Measurements from ENCODE around the gene F2R. TPM values are rescaled to one million over a fixed set of nuclear protein-coding genes. Genes with fewer than 3 reads are reported as not detected.

The F2R gene
- total RNA-seq, 1 experiment from 2014 or later = 6.3 TPM

GRCh38 chr5:76709762-76710161, 6.2 kb upstream of the F2R start:
- no peak for TF ChIP-seq CTCF (IDR thresholded peaks at IDR 0.05; ENCODE audit: insufficient read depth in 1 of 2, low read depth in 1 of 2, low read length in 1 of 2, severe bottlenecking in 1 of 2, unreplicated experiment in 1 of 2)
- Mint-ChIP-seq H3K36me3 (ENCODE audit: insufficient read depth, unreplicated experiment) (no peaks in the 10 kb centered on the region), H3K27me3 (ENCODE audit: insufficient read depth, unreplicated experiment) (no peaks in the 10 kb centered on the region), H3K4me3 (ENCODE audit: unreplicated experiment) (no peak overlapping the region), H3K27ac (ENCODE audit: unreplicated experiment) (no peak overlapping the region), H3K4me1 (ENCODE audit: low read depth, unreplicated experiment) (no peaks in the 10 kb centered on the region), H3K9me3 (ENCODE audit: unreplicated experiment) (no peaks in the 10 kb centered on the region)
- POLR2A ChIA-PET = no interaction called here
- Histone ChIP-seq H3K4me1 (no peaks in the 10 kb centered on the region), H3K27me3 (replicated peaks; ENCODE audit: control insufficient read depth, insufficient read depth, low read length) (no peaks in the 10 kb centered on the region), H3K36me3 (ENCODE audit: control insufficient read depth, insufficient read depth, low read length) (no peaks in the 10 kb centered on the region; the same call in 1 of the 2 replicates), H3K9me3 (no peaks in the 10 kb centered on the region), H3K4me3 (ENCODE audit: low read depth, low read length) (no peak overlapping the region)
- intact Hi-C loops (cut with micrococcal nuclease; ENCODE audit: unreplicated experiment) = no loop called here
- no peak for DNase-seq
- CTCF ChIA-PET = no interaction called here
- no TSS peak for BruUV-seq (replicated peaks)

- Histone ChIP-seq H3K27me3 (replicated peaks; ENCODE audit: control insufficient read depth, insufficient read depth, low read length) (no peaks in the 10 kb centered on the region), H3K9me3 (no peaks in the 10 kb centered on the region), H3K4me1 (no peaks in the 10 kb centered on the region), H3K4me3 (ENCODE audit: low read depth, low read length) (no peak overlapping the region), H3K36me3 (ENCODE audit: control insufficient read depth, insufficient read depth, low read length) (no peaks in the 10 kb centered on the region; the same call in 1 of the 2 replicates)
- no TSS peak for BruUV-seq (replicated peaks)
- Mint-ChIP-seq H3K9me3 (ENCODE audit: unreplicated experiment) (no peaks in the 10 kb centered on the region), H3K4me1 (ENCODE audit: low read depth, unreplicated experiment) (no peaks in the 10 kb centered on the region), H3K27ac (ENCODE audit: unreplicated experiment) (no peak overlapping the region), H3K27me3 (ENCODE audit: insufficient read depth, unreplicated experiment) (no peaks in the 10 kb centered on the region), H3K36me3 (ENCODE audit: insufficient read depth, unreplicated experiment) (no peaks in the 10 kb centered on the region), H3K4me3 (ENCODE audit: unreplicated experiment) (no peak overlapping the region)
- DNase-seq = no peak
- TF ChIP-seq CTCF (IDR thresholded peaks at IDR 0.05; ENCODE audit: insufficient read depth in 1 of 2, low read depth in 1 of 2, low read length in 1 of 2, severe bottlenecking in 1 of 2, unreplicated experiment in 1 of 2) = no peak
- ChIA-PET CTCF (no interaction called here), POLR2A (no interaction called here)
- intact Hi-C loops (cut with micrococcal nuclease; ENCODE audit: unreplicated experiment) = no loop called here
Measured at GRCh38 chr5:76710991-76711390, 4.9 kb upstream of the F2R start.

- H3K4me3 Mint-ChIP-seq (ENCODE audit: unreplicated experiment) = peak overlapping the region; percentile 89
- H3K27ac Mint-ChIP-seq (ENCODE audit: unreplicated experiment) = no peak overlapping the region
- TF ChIP-seq CTCF (IDR thresholded peaks at IDR 0.05; ENCODE audit: insufficient read depth in 1 of 2, low read depth in 1 of 2, low read length in 1 of 2, severe bottlenecking in 1 of 2, unreplicated experiment in 1 of 2) = no peak
- Histone ChIP-seq H3K36me3 (ENCODE audit: control insufficient read depth, insufficient read depth, low read length) (no peaks in the 10 kb centered on the region), H3K4me1 (peaks cover 9% of the 10 kb centered on the region; the same call in 1 of the 2 replicates), H3K27me3 (replicated peaks; ENCODE audit: control insufficient read depth, insufficient read depth, low read length) (no peaks in the 10 kb centered on the region), H3K4me3 (ENCODE audit: low read depth, low read length) (peak overlapping the region; percentile 94), H3K9me3 (no peaks in the 10 kb centered on the region)
- BruUV-seq (replicated peaks) = no TSS peak
- ChIA-PET POLR2A (no interaction called here), CTCF (interaction anchor here (1.1 kb wide), 1 partner anchor 60 kb away, joined by 4 read pairs; no protein-coding TSS in a partner anchor)
- peaks cover 7% of the 10 kb centered on the region for H3K4me1 Mint-ChIP-seq (ENCODE audit: low read depth, unreplicated experiment)
- intact Hi-C loops (cut with micrococcal nuclease; ENCODE audit: unreplicated experiment) = loop anchor here (1.0 to 5.0 kb wide), 3 partner anchors 42 to 114 kb away; no protein-coding TSS in a partner anchor
- peak in 1 of 2 experiments; percentile 25 for DNase-seq
- no peaks in the 10 kb centered on the region for H3K27me3 Mint-ChIP-seq (ENCODE audit: insufficient read depth, unreplicated experiment)
- H3K36me3 Mint-ChIP-seq (ENCODE audit: insufficient read depth, unreplicated experiment) = no peaks in the 10 kb centered on the region
- no peaks in the 10 kb centered on the region for H3K9me3 Mint-ChIP-seq (ENCODE audit: unreplicated experiment)
Measured at GRCh38 chr5:76714751-76715485, 1.0 kb upstream of the F2R start.
